Left lung (tissue), 10 donors: ENCODE data around the gene GDPD4. TPM values are rescaled to one million over a fixed set of nuclear protein-coding genes. Genes with fewer than 3 reads are reported as not detected.

Experiments
- ATAC-seq: fragments of 200-7000 bp; cut with Tn5 transposase; one replicate; pipeline ENCODE4 v1.9.1; 2020; ENCODE audit warnings: moderate library complexity
- DNase-seq, 4 donors: peaks; one replicate each; pipeline ENCODE4 v3.0.0-alpha.2; 2013 to 2020
- H3K27ac ChIP-seq, 2 donors: fragments of 200-600 bp; sonication (generic) in 1 of 2; one replicate each; pipeline versions ENCODE4 v1.5.0 to v1.8.0; 2020 to 2021
- H3K27me3 ChIP-seq, 2 donors: fragments of 200-600 bp; sonication (generic) in 1 of 2; one replicate each; pipeline versions ENCODE4 v1.5.0 to v1.8.0; 2020 to 2021
- H3K36me3 ChIP-seq, 2 donors: fragments of 200-600 bp; sonication (generic) in 1 of 2; one replicate each; pipeline versions ENCODE4 v1.5.0 to v1.8.0; 2020 to 2021
- H3K4me1 ChIP-seq, 2 donors: fragments of 200-600 bp; one replicate each; pipeline ENCODE4 v1.8.0; 2021
- H3K4me3 ChIP-seq, 2 donors: fragments of 200-600 bp; sonication (generic) in 1 of 2; one replicate each; pipeline versions ENCODE4 v1.5.0 to v1.8.0; 2020 to 2021; ENCODE audit warnings: mild to moderate bottlenecking in 1 of 2
- H3K9me3 ChIP-seq, 2 donors: fragments of 200-600 bp; sonication (generic) in 1 of 2; one replicate each; pipeline versions ENCODE4 v1.5.0 to v1.8.0; 2020 to 2021
- CTCF ChIP-seq, 2 donors: fragments of 200-600 bp; sonication (generic) in 1 of 2; IDR thresholded peaks; one replicate each; pipeline versions ENCODE4 v1.5.0 to v1.8.0; 2021; ENCODE audit warnings: antibody characterized with exemption in 2 of 2
- intact Hi-C, 2 donors: fragments of 100-400 bp; cut with DNase I; formaldehyde crosslinking; loops; one replicate each; pipeline versions ENCODE4 v1.11.2 to v1.14.2; 2022
- polyA plus RNA-seq, 6 donors: library from polyadenylated mRNA; unstranded; fragments of 120-200 nt; gene quantifications; one replicate each; pipeline ENCODE4 v1.2.1, GENCODE V29; 2013; ENCODE audit not compliant: insufficient read length in 6 of 6
- total RNA-seq, 2 donors: library from RNA; stranded (reverse); fragmentation: NEBNext Ultra II Directional; extraction: Animal tissue kit (Norgen Biotek cat#: 25700); gene quantifications; one replicate each; pipeline ENCODE4 v1.2.1, GENCODE V29; 2021
- donor health status: DM: no; HTN: yes; CAD: no.
- donor health status: DM: no; HTN: no; CAD: no.

Gene GDPD4
- total and polyA plus RNA-seq, 8 donors = 0.34 to 0.78 (median 0.55) TPM; not detected in 2

- no peak for ATAC-seq
- Histone ChIP-seq H3K4me1 (no peaks in the 10 kb centered on the region), H3K27ac (no peak overlapping the region), H3K9me3 (no peaks in the 10 kb centered on the region), H3K4me3 (no peak overlapping the region), H3K27me3 (peaks cover 0 to 5% of the 10 kb centered on the region in 2 donors), H3K36me3 (peaks cover 0 to 4% of the 10 kb centered on the region in 2 donors)
- intact Hi-C loops = loop anchor here in 1 of 2 donors (5.0 kb wide), 1 partner anchor 62 kb away; the partner anchor contains the start of gene MYO7A
- TF ChIP-seq CTCF (IDR thresholded peaks at IDR 0.05) = peak in 1 of 2 donors; percentile 13
- DNase-seq = peak in 1 of 4 donors; percentile 67
Measured at GRCh38 chr11:77188633-77189491, 112.6 kb downstream of the GDPD4 start.

- Histone ChIP-seq H3K9me3 (no peaks in the 10 kb centered on the region), H3K27ac (no peak overlapping the region), H3K4me1 (no peaks in the 10 kb centered on the region), H3K36me3 (peaks cover 0 to 4% of the 10 kb centered on the region in 2 donors), H3K4me3 (no peak overlapping the region), H3K27me3 (peaks cover 0 to 5% of the 10 kb centered on the region in 2 donors)
- DNase-seq = peak; percentile 75 to 89 (median 82)
- peak; percentile 81 for ATAC-seq
- intact Hi-C loops = loop anchor here in 1 of 2 donors (5.0 kb wide), 1 partner anchor 61 kb away; the partner anchor contains the start of gene MYO7A
- TF ChIP-seq CTCF (IDR thresholded peaks at IDR 0.05) = peak; percentile 83 to 90
Measured at GRCh38 chr11:77187776-77188632, 113.5 kb downstream of the GDPD4 start.

- H3K9me3 ChIP-seq = no peaks in the 10 kb centered on the region
- intact Hi-C loops = loop anchor here in 1 of 2 donors (5.0 kb wide), 1 partner anchor 60 kb away; the partner anchor contains the start of gene MYO7A
Measured at GRCh38 chr11:77187111-77187750, 114.3 kb downstream of the GDPD4 start.

GRCh38 chr11:77186302-77186701, 115.2 kb downstream of the GDPD4 start:
- no peak overlapping the region for H3K27ac ChIP-seq
- no peaks in the 10 kb centered on the region for H3K27me3 ChIP-seq
- no peak overlapping the region for H3K4me3 ChIP-seq
- no peaks in the 10 kb centered on the region for H3K4me1 ChIP-seq
- no peak for TF ChIP-seq CTCF (IDR thresholded peaks at IDR 0.05)
- ATAC-seq (no peak), DNase-seq (no peak)
- no peaks in the 10 kb centered on the region for H3K9me3 ChIP-seq
- H3K36me3 ChIP-seq = peaks cover 0 to 12% of the 10 kb centered on the region in 2 donors
- intact Hi-C loops = loop anchor here in 1 of 2 donors (5.0 kb wide), 1 partner anchor 59 kb away; the partner anchor contains the start of gene MYO7A

More at GRCh38 chr11:77187111-77187750, 114.3 kb downstream of the GDPD4 start:
- DNase-seq = no peak
- Histone ChIP-seq H3K27ac (no peak overlapping the region), H3K4me3 (no peak overlapping the region), H3K27me3 (peaks cover 0 to 5% of the 10 kb centered on the region in 2 donors), H3K36me3 (peaks cover 0 to 7% of the 10 kb centered on the region in 2 donors), H3K4me1 (no peaks in the 10 kb centered on the region)
- no peak for TF ChIP-seq CTCF (IDR thresholded peaks at IDR 0.05)
- ATAC-seq = no peak
